ENCODE results near the gene TMEM14A.

- TF ChIP-seq CTCF (IDR thresholded peaks at IDR 0.05 in 2 of 3, conservative IDR thresholded peaks at IDR 0.05 in 1 of 3; ENCODE audit: insufficient read depth in 2 of 3, low read depth in 1 of 3, low read length in 3 of 3), result no peak
- no peak for TF ChIP-seq CXXC5 (CRISPR knock-in tag; IDR thresholded peaks at IDR 0.05)
- no peak for TF ChIP-seq SRSF1 (IDR thresholded peaks at IDR 0.05; ENCODE audit: low read depth, low read length)
- TF ChIP-seq, protein P1, sequence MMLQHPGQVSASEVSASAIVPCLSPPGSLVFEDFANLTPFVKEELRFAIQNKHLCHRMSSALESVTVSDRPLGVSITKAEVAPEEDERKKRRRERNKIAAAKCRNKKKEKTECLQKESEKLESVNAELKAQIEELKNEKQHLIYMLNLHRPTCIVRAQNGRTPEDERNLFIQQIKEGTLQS (IDR thresholded peaks at IDR 0.05), result no peak
- TF ChIP-seq, protein P1 (CRISPR knock-in tag; conservative IDR thresholded peaks at IDR 0.05), result no peak
- TF ChIP-seq ZNF41 (CRISPR knock-in tag; conservative IDR thresholded peaks at IDR 0.05), result no peak
- no peak for TF ChIP-seq EZH2 (IDR thresholded peaks at IDR 0.05; ENCODE audit: borderline replicate concordance, low read depth, low read length)
- no peak for TF ChIP-seq NFXL1 (CRISPR knock-in tag; IDR thresholded peaks at IDR 0.05)
- no peak for TF ChIP-seq ZNF23 (CRISPR knock-in tag; IDR thresholded peaks at IDR 0.05)
- TF ChIP-seq CEBPB (tag; IDR thresholded peaks at IDR 0.05), result no peak
Measured at GRCh38 chr6:52694404-52694803, 23.5 kb downstream of the TMEM14A start.

Measured in K562 (cell line).